Measurements from ENCODE around the gene RFX4. TPM values are rescaled to one million over a fixed set of nuclear protein-coding genes. Genes with fewer than 3 reads are reported as not detected.

RFX4 gene
- total and polyA plus RNA-seq, 2 experiments from 2014 or later = not detected

DNA sequence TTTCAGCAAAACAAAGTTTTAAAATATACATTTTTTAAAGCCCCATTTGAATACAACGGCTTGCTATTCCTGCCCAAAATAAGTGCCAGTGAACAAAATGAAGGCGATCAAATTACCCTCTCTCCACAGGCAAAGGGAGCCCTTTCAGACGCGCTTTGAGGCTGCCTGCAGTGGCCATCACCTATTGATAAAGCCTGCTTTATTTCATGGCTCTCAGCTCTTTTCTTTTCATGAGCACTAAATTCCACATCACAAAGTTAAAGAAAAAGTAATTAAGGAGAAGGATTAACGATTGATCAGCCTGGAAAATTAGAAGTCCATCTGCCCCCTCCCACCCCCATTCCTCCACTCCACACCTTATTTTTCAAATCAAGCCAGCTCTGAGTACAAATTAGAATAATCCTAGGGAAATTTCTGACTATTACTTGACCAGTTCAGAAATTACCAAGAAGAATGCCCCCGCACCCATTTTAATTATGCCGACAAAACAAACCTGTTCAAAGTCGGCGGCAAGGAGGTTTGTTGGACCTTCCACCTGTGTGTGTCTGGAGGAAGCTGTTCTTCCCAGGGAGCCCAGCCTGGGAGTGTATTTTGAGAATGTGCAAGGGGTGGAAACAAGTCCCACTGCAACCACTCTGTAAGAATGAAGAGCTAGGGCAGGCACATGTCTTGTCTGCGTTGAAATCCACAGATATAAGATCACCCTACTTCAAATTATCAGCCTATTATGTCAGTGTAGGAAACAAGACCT is 127.5 kb downstream of the RFX4 start:
- peak in 1 of 2 donors; percentile 4 for DNase-seq (ENCODE audit: low read depth in 1 of 2, low spot score in 1 of 2)
- no peak overlapping the region for H3K4me3 ChIP-seq
- TF ChIP-seq, protein P1, sequence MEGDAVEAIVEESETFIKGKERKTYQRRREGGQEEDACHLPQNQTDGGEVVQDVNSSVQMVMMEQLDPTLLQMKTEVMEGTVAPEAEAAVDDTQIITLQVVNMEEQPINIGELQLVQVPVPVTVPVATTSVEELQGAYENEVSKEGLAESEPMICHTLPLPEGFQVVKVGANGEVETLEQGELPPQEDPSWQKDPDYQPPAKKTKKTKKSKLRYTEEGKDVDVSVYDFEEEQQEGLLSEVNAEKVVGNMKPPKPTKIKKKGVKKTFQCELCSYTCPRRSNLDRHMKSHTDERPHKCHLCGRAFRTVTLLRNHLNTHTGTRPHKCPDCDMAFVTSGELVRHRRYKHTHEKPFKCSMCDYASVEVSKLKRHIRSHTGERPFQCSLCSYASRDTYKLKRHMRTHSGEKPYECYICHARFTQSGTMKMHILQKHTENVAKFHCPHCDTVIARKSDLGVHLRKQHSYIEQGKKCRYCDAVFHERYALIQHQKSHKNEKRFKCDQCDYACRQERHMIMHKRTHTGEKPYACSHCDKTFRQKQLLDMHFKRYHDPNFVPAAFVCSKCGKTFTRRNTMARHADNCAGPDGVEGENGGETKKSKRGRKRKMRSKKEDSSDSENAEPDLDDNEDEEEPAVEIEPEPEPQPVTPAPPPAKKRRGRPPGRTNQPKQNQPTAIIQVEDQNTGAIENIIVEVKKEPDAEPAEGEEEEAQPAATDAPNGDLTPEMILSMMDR (IDR thresholded peaks at IDR 0.05; ENCODE audit: low read depth, low read length) = no peak

DNA sequence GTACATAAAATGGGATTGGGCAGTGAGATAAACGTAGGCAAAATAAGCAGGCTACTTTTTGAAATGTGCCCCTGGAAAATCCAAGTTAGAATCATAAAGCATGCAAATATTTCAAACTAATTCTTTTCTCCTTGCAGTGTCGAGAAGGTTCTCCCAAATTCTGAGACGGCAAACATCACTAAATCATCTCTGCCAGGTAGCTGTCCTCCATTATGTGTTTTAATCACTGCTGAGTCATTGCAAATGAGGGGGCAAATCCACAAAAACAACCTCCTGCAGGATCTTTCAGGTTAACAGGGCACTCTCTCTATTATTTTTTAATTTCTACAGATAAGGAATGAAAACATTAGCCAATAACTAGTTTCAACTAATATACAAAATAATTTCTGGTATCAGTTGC is 128.5 kb downstream of the RFX4 start:
- no peaks in the 10 kb centered on the region for H3K36me3 ChIP-seq
- no peak overlapping the region for H3K4me3 ChIP-seq
- H3K27me3 ChIP-seq = no peaks in the 10 kb centered on the region
- DNase-seq (ENCODE audit: low read depth in 1 of 2, low spot score in 1 of 2) = no peak
- no peaks in the 10 kb centered on the region for H3K4me1 ChIP-seq (ENCODE audit: low read depth)
- TF ChIP-seq, protein P1 (IDR thresholded peaks at IDR 0.05; ENCODE audit: low read depth, low read length) = no peak
- H3K27ac ChIP-seq = no peak overlapping the region
- no peaks in the 10 kb centered on the region for H3K9me3 ChIP-seq (ENCODE audit: low read depth)

More for the DNA sequence above, 127.5 kb downstream of the RFX4 start:
- no peaks in the 10 kb centered on the region for H3K4me1 ChIP-seq (ENCODE audit: low read depth)
- H3K27me3 ChIP-seq = no peaks in the 10 kb centered on the region
- no peaks in the 10 kb centered on the region for H3K9me3 ChIP-seq (ENCODE audit: low read depth)
- no peaks in the 10 kb centered on the region for H3K36me3 ChIP-seq
- no peak overlapping the region for H3K27ac ChIP-seq

DNA sequence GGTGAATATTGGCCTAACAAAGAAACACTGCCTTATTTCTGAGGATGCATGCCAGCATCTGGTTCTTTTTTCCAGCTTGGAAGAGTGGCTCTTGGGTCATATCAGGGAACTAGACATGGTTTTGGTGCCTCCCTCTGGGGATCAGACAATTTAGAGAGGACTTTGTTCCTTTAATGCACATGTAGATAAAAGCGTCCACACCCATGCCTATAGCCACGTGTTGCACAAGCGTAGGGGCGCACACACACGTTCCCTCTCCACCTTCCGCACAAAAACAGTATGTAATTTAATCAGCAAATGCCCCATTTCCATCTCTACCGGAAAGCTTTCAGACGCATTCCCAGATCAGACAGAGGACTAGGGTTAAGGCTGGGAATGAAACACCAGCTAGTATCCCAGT is 130.0 kb downstream of the RFX4 start:
- H3K27ac ChIP-seq = no peak overlapping the region
- H3K9me3 ChIP-seq (ENCODE audit: low read depth) = no peaks in the 10 kb centered on the region
- TF ChIP-seq, protein P1 (IDR thresholded peaks at IDR 0.05; ENCODE audit: low read depth, low read length) = no peak
- H3K4me1 ChIP-seq (ENCODE audit: low read depth) = no peaks in the 10 kb centered on the region
- no peaks in the 10 kb centered on the region for H3K27me3 ChIP-seq
- H3K36me3 ChIP-seq = no peaks in the 10 kb centered on the region
- H3K4me3 ChIP-seq = no peak overlapping the region
- DNase-seq (ENCODE audit: low read depth in 1 of 2, low spot score in 1 of 2) = no peak

DNA sequence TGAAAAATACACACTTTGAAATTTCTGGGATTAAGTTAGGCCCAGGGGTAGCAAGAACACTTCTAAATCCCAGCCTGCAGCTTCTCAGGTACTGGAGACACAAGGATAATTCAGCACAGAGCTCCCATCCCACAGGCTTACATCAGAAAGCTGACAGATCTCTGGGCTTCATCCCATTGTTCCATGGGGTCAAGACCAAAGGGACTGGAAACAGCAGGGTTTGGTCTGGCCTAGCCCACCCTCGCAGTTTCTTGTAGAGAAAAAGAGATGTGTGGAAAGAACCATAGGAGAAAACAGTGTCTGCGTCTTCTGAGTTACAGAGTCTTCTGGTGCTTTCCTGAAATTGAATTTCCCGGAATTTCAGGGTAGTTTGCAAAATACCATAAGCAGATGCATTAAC is 132.1 kb downstream of the RFX4 start:
- no peaks in the 10 kb centered on the region for H3K9me3 ChIP-seq (ENCODE audit: low read depth)
- no peaks in the 10 kb centered on the region for H3K4me1 ChIP-seq (ENCODE audit: low read depth)
- H3K27ac ChIP-seq = no peak overlapping the region
- TF ChIP-seq, protein P1 (IDR thresholded peaks at IDR 0.05; ENCODE audit: low read depth, low read length) = no peak
- H3K27me3 ChIP-seq = no peaks in the 10 kb centered on the region
- no peak overlapping the region for H3K4me3 ChIP-seq
- DNase-seq (ENCODE audit: low read depth in 1 of 2, low spot score in 1 of 2) = no peak
- no peaks in the 10 kb centered on the region for H3K36me3 ChIP-seq

DNA sequence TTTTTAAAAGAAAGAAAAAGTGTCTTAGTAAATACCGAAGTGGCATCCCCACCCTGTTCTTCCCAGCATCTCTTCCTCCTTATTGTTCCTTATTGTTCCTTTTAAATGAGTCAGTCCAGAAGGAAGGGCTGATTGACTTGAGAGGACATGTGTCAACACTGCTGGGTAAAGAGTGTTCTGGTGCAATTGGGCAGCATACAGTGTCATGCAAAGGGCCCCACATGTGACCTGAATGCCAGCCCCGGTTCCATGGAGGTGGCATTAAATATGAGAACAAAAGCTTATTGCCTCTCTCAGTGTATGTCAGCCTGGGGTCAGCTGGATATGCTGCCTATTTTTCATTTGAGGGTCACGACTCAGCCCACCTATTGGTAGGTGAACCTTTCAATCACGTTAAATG is 132.8 kb downstream of the RFX4 start:
- DNase-seq (ENCODE audit: low read depth in 1 of 2, low spot score in 1 of 2) = no peak
- H3K36me3 ChIP-seq = no peaks in the 10 kb centered on the region

More for the DNA sequence above, 132.8 kb downstream of the RFX4 start:
- Histone ChIP-seq H3K27ac (no peak overlapping the region), H3K4me3 (no peak overlapping the region), H3K9me3 (ENCODE audit: low read depth) (no peaks in the 10 kb centered on the region), H3K4me1 (ENCODE audit: low read depth) (no peaks in the 10 kb centered on the region), H3K27me3 (no peaks in the 10 kb centered on the region)
- TF ChIP-seq, protein P1 (IDR thresholded peaks at IDR 0.05; ENCODE audit: low read depth, low read length) = no peak
